Measurements from ENCODE around the gene DACH1. TPM values are rescaled to one million over a fixed set of nuclear protein-coding genes. Genes with fewer than 3 reads are reported as not detected.

The DACH1 gene
- total and polyA plus RNA-seq, 2 experiments from 2014 or later, result 1.3 to 6.5 TPM

GRCh38 chr13:71869274-71869673 lies 2.3 kb upstream of the DACH1 start:
- H3K36me3 ChIP-seq (replicated peaks; ENCODE audit: insufficient read depth, low read depth), result no peaks in the 10 kb centered on the region
- H3K79me2 ChIP-seq, result no peaks in the 10 kb centered on the region
- H3K9me3 ChIP-seq (ENCODE audit: low read depth), result no peaks in the 10 kb centered on the region
- TF ChIP-seq CTCF (IDR thresholded peaks at IDR 0.05; ENCODE audit: poor library complexity) (no peak), EZH2phosphoT487 (IDR thresholded peaks at IDR 0.05; ENCODE audit: low read depth, severe bottlenecking, unreplicated experiment) (no peak), EZH2 (IDR thresholded peaks at IDR 0.05; ENCODE audit: borderline replicate concordance) (no peak)
- H3K27me3 ChIP-seq, result peaks cover 38% of the 10 kb centered on the region
- H2AFZ ChIP-seq, result no peak overlapping the region
- 66% methylated on average over 5 of the region's 5 CpGs for WGBS (ENCODE audit: low lambda C conversion rate, missing lambda C conversion rate)
- H3K9me2 ChIP-seq (replicated peaks; ENCODE audit: insufficient read depth), result no peaks in the 10 kb centered on the region
- no peak overlapping the region for H3K4me2 ChIP-seq
- peaks cover 5% of the 10 kb centered on the region for H3K4me1 ChIP-seq (ENCODE audit: insufficient read depth)
- H3K27ac ChIP-seq, result no peak overlapping the region
- H4K20me1 ChIP-seq (ENCODE audit: insufficient read depth, poor library complexity, severe bottlenecking), result no peaks in the 10 kb centered on the region
- no peak for DNase-seq (ENCODE audit: low spot score)
- H3K4me3 ChIP-seq, result no peak overlapping the region

- peak overlapping the region; percentile 20 for H3K27ac ChIP-seq
- TF ChIP-seq EZH2phosphoT487 (IDR thresholded peaks at IDR 0.05; ENCODE audit: low read depth, severe bottlenecking, unreplicated experiment) (no peak), CTCF (IDR thresholded peaks at IDR 0.05; ENCODE audit: poor library complexity) (no peak), EZH2 (IDR thresholded peaks at IDR 0.05; ENCODE audit: borderline replicate concordance) (no peak)
- peaks cover 56% of the 10 kb centered on the region for H3K27me3 ChIP-seq
- peak; percentile 44 for DNase-seq (ENCODE audit: low spot score)
- peaks cover 9% of the 10 kb centered on the region for H3K79me2 ChIP-seq
- no peaks in the 10 kb centered on the region for H3K36me3 ChIP-seq (replicated peaks; ENCODE audit: insufficient read depth, low read depth)
- peak overlapping the region; percentile 86 for H3K4me3 ChIP-seq
- H2AFZ ChIP-seq, result peak overlapping the region; percentile 84
- H3K9me2 ChIP-seq (replicated peaks; ENCODE audit: insufficient read depth), result no peaks in the 10 kb centered on the region
- H4K20me1 ChIP-seq (ENCODE audit: insufficient read depth, poor library complexity, severe bottlenecking), result no peaks in the 10 kb centered on the region
- WGBS (ENCODE audit: low lambda C conversion rate, missing lambda C conversion rate), result 2% methylated on average over 30 of the region's 77 CpGs
- H3K4me2 ChIP-seq, result peak overlapping the region; percentile 87
- H3K9me3 ChIP-seq (ENCODE audit: low read depth), result no peaks in the 10 kb centered on the region
- no peaks in the 10 kb centered on the region for H3K4me1 ChIP-seq (ENCODE audit: insufficient read depth)
These were observed 471 bp downstream of the DACH1 start for GRCh38 chr13:71866335-71867130.

GRCh38 chr13:71865874-71866334 lies 1.1 kb downstream of the DACH1 start:
- WGBS (ENCODE audit: low lambda C conversion rate, missing lambda C conversion rate), result under 1% methylated on average over 21 of the region's 21 CpGs
- peaks cover 54% of the 10 kb centered on the region for H3K27me3 ChIP-seq
- H2AFZ ChIP-seq, result peak overlapping the region; percentile 84
- no peaks in the 10 kb centered on the region for H4K20me1 ChIP-seq (ENCODE audit: insufficient read depth, poor library complexity, severe bottlenecking)
- no peaks in the 10 kb centered on the region for H3K9me3 ChIP-seq (ENCODE audit: low read depth)
- no peaks in the 10 kb centered on the region for H3K9me2 ChIP-seq (replicated peaks; ENCODE audit: insufficient read depth)
- peak overlapping the region; percentile 87 for H3K4me2 ChIP-seq
- TF ChIP-seq EZH2phosphoT487 (IDR thresholded peaks at IDR 0.05; ENCODE audit: low read depth, severe bottlenecking, unreplicated experiment) (no peak), EZH2 (IDR thresholded peaks at IDR 0.05; ENCODE audit: borderline replicate concordance) (no peak), CTCF (IDR thresholded peaks at IDR 0.05; ENCODE audit: poor library complexity) (no peak)
- H3K4me3 ChIP-seq, result peak overlapping the region; percentile 78
- H3K36me3 ChIP-seq (replicated peaks; ENCODE audit: insufficient read depth, low read depth), result no peaks in the 10 kb centered on the region
- no peak overlapping the region for H3K27ac ChIP-seq
- no peaks in the 10 kb centered on the region for H3K4me1 ChIP-seq (ENCODE audit: insufficient read depth)
- no peak for DNase-seq (ENCODE audit: low spot score)
- H3K79me2 ChIP-seq, result peaks cover 12% of the 10 kb centered on the region

Data from hepatocyte (in vitro differentiated cells).